PC-9 (cell line): ENCODE data around the gene F12. TPM values are rescaled to one million over a fixed set of nuclear protein-coding genes. Genes with fewer than 3 reads are reported as not detected.

Source experiments
- BruUV-seq: library from RNA; stranded (reverse); fragments of 400-500 nt; replicated peaks from 2 replicates; lab custom pipeline; 2021; lab: Mats Ljungman, UMichigan
- CTCF ChIA-PET: fragments of 300-600 bp; sonication (Branson Sonifier 250); formaldehyde crosslinking; loops from one replicate; lab custom pipeline; 2022; ENCODE audit warnings: antibody characterized with exemption; lab: Charles Lee
- POLR2A ChIA-PET: fragments of 300-600 bp; sonication (Branson Sonifier 250); formaldehyde crosslinking; loops from one replicate; lab custom pipeline; 2022; ENCODE audit warnings: antibody characterized with exemption; ENCODE audit not compliant: unreplicated experiment; lab: Charles Lee
- DNase-seq, 2 experiments: peaks; one replicate each; pipeline versions ENCODE4 v3.0.0 to v3.0.0-alpha.2; 2015 to 2022; ENCODE audit warnings: mixed read lengths in 1 of 2
- H2AFZ ChIP-seq: fragments of 200-600 bp; sonication (generic); 2 replicates; pipeline ENCODE4 v1.8.1; 2017; ENCODE audit warnings: antibody characterized with exemption
- H3F3A ChIP-seq: fragments of 200-600 bp; sonication (generic); 2 replicates; pipeline ENCODE4 v1.8.1; 2017; ENCODE audit warnings: antibody characterized with exemption, mild to moderate bottlenecking, low read depth; ENCODE audit not compliant: insufficient read depth
- H3K27ac ChIP-seq: fragments of 200-600 bp; sonication (generic); 2 replicates; pipeline ENCODE4 v1.6.1; 2016; ENCODE audit warnings: mixed run types
- H3K27me3 ChIP-seq: fragments of 200-600 bp; sonication (generic); 2 replicates; pipeline ENCODE4 v1.6.1; 2016; ENCODE audit warnings: low read depth, mixed run types; ENCODE audit not compliant: insufficient read depth
- H3K36me3 ChIP-seq: fragments of 200-600 bp; sonication (generic); 2 replicates; pipeline ENCODE4 v1.6.1; 2016; ENCODE audit warnings: low read depth, mixed run types
- H3K4me1 ChIP-seq: fragments of 200-600 bp; sonication (generic); replicated peaks from 2 replicates; pipeline ENCODE4 v1.6.1; 2016; ENCODE audit warnings: mixed run types; ENCODE audit not compliant: insufficient read depth
- H3K4me2 ChIP-seq: fragments of 200-600 bp; sonication (generic); 2 replicates; pipeline ENCODE4 v1.6.1; 2017; ENCODE audit warnings: mixed run types
- H3K4me3 ChIP-seq: fragments of 200-600 bp; sonication (generic); 2 replicates; pipeline ENCODE4 v1.6.1; 2016; ENCODE audit warnings: mixed run types
- H3K79me2 ChIP-seq: fragments of 200-600 bp; sonication (generic); 2 replicates; pipeline ENCODE4 v1.6.1; 2017; ENCODE audit warnings: low read depth, mixed run types
- H3K9me2 ChIP-seq: fragments of 200-600 bp; sonication (generic); 2 replicates; pipeline ENCODE4 v1.8.1; 2017; ENCODE audit warnings: mild to moderate bottlenecking; ENCODE audit not compliant: insufficient read depth
- H3K9me3 ChIP-seq: fragments of 200-600 bp; sonication (generic); 2 replicates; pipeline ENCODE4 v1.8.1; 2016; ENCODE audit warnings: low read depth; ENCODE audit not compliant: insufficient read depth
- H4K20me1 ChIP-seq: fragments of 200-600 bp; sonication (generic); 2 replicates; pipeline ENCODE4 v1.8.1; 2017; ENCODE audit not compliant: insufficient read depth
- CTCF ChIP-seq: fragments of 200-600 bp; sonication (generic); conservative IDR thresholded peaks from 2 replicates; pipeline ENCODE4 v1.6.1; 2017; ENCODE audit warnings: mixed run types, antibody characterized with exemption, mild to moderate bottlenecking, moderate library complexity
- EZH2 ChIP-seq: fragments of 200-600 bp; sonication (generic); IDR thresholded peaks from 2 replicates; pipeline ENCODE4 v1.8.0; 2017; ENCODE audit warnings: antibody characterized with exemption, low read depth
- intact Hi-C: fragments of 100-400 bp; cut with micrococcal nuclease; formaldehyde crosslinking; loops from one replicate; pipeline ENCODE4 v1.10.0; 2022; ENCODE audit not compliant: unreplicated experiment
- total RNA-seq: library from RNA; stranded (reverse); gene quantifications from 2 replicates; pipeline ENCODE4 v1.2.3, GENCODE V29; 2021

F12 gene
- total RNA-seq, 1 experiment from 2014 or later: 14.5 TPM

GRCh38 chr5:177414481-177414880 lies 5.1 kb upstream of the F12 start:
- no peak overlapping the region for H3K27ac ChIP-seq
- CTCF ChIA-PET: interaction anchor here (0.6 kb wide), 1 partner anchor 31 kb away, joined by 3 read pairs; no protein-coding TSS in a partner anchor
- no TSS peak for BruUV-seq

GRCh38 chr5:177412603-177413233 lies 3.4 kb upstream of the F12 start:
- H3K9me3 ChIP-seq: no peaks in the 10 kb centered on the region
- no peaks in the 10 kb centered on the region for H3K9me2 ChIP-seq
- POLR2A ChIA-PET: no interaction called here
- no peak overlapping the region for H3K4me2 ChIP-seq
- no peak overlapping the region for H3K4me3 ChIP-seq
- no peak overlapping the region for H3K27ac ChIP-seq
- intact Hi-C loops: no loop called here
- H3K27me3 ChIP-seq: no peaks in the 10 kb centered on the region
- DNase-seq: no peak
- H3F3A ChIP-seq: no peaks in the 10 kb centered on the region
- 0 out of 2 replicates have a peak, but pooled peaks cover 4% of the 10 kb centered on the region for H3K4me1 ChIP-seq
- no peaks in the 10 kb centered on the region for H3K79me2 ChIP-seq
- no peak overlapping the region for H2AFZ ChIP-seq
- no peaks in the 10 kb centered on the region for H4K20me1 ChIP-seq
- H3K36me3 ChIP-seq: no peaks in the 10 kb centered on the region
- no peak for TF ChIP-seq CTCF
- no peak for TF ChIP-seq EZH2
- CTCF ChIA-PET: no interaction called here
- no TSS peak for BruUV-seq

More at GRCh38 chr5:177414481-177414880, 5.1 kb upstream of the F12 start:
- Histone ChIP-seq H3K4me3 (no peak overlapping the region), H3K36me3 (no peaks in the 10 kb centered on the region), H3K27me3 (no peaks in the 10 kb centered on the region), H3K9me2 (no peaks in the 10 kb centered on the region), H3K9me3 (no peaks in the 10 kb centered on the region), H2AFZ (no peak overlapping the region), H4K20me1 (no peaks in the 10 kb centered on the region), H3F3A (no peaks in the 10 kb centered on the region), H3K4me2 (no peak overlapping the region), H3K79me2 (no peaks in the 10 kb centered on the region), H3K4me1 (0 out of 2 replicates have a peak, but pooled peaks cover 4% of the 10 kb centered on the region)
- POLR2A ChIA-PET: interaction anchor here (0.6 kb wide), 1 partner anchor 66 kb away, joined by 22 read pairs; no protein-coding TSS in a partner anchor
- DNase-seq: no peak
- intact Hi-C loops: no loop called here
- no peak for TF ChIP-seq CTCF
- TF ChIP-seq EZH2: no peak

DNA sequence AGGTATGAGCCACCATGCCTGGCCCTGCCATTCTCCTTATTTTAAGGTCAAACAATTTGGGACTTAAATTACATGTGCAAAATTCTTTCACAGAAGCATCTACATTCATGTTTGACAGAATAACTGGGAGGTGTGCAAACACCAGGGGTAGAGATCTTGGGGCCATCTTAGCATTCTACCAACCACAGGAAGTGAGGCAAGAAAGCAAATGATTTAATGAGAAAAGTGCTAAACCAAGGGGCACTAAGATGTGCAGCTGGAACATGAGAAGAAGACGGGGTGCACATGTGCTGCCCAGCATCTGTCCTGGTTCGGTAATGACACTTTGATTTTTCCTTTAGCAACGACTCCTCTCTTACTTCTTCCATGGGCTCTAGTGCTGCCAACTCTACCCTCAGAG lies 1.2 kb upstream of the F12 start:
- TF ChIP-seq EZH2: no peak
- ChIA-PET POLR2A (no interaction called here), CTCF (interaction anchor here (0.6 kb wide), 1 partner anchor 223 kb away, joined by 3 read pairs; no protein-coding TSS in a partner anchor)
- no TSS peak for BruUV-seq
- DNase-seq: no peak
- H3K4me3 ChIP-seq: no peak overlapping the region
- no peak overlapping the region for H3K4me2 ChIP-seq
- no peaks in the 10 kb centered on the region for H3K9me2 ChIP-seq
- no peaks in the 10 kb centered on the region for H3K36me3 ChIP-seq
- no peaks in the 10 kb centered on the region for H3K27me3 ChIP-seq
- no peaks in the 10 kb centered on the region for H3K79me2 ChIP-seq
- no peak overlapping the region for H2AFZ ChIP-seq
- intact Hi-C loops: no loop called here
- no peaks in the 10 kb centered on the region for H4K20me1 ChIP-seq
- no peaks in the 10 kb centered on the region; the same call in 1 of the 2 replicates for H3F3A ChIP-seq
- no peaks in the 10 kb centered on the region for H3K4me1 ChIP-seq
- no peak overlapping the region for H3K27ac ChIP-seq
- no peaks in the 10 kb centered on the region for H3K9me3 ChIP-seq
